Epithelial cell of esophagus (primary cell): ENCODE results near the gene ERGIC2.

Experiments
- DNase-seq: peaks from one replicate; pipeline ENCODE4 v3.0.0; 2010; ENCODE audit warnings: low read depth
- H3K4me3 ChIP-seq: 2 replicates; pipeline ENCODE4 v1.5.1; 2011; ENCODE audit warnings: mild to moderate bottlenecking, low read length, control low read depth
- TF ChIP-seq, protein P1 (sequence below): IDR thresholded peaks from 2 replicates; pipeline ENCODE4 v1.5.1; 2011; ENCODE audit warnings: low read depth, mild to moderate bottlenecking, low read length, control low read depth, inconsistent platforms; ENCODE audit not compliant: insufficient read depth; ENCODE audit errors: missing control alignments

The ERGIC2 gene, protein sequence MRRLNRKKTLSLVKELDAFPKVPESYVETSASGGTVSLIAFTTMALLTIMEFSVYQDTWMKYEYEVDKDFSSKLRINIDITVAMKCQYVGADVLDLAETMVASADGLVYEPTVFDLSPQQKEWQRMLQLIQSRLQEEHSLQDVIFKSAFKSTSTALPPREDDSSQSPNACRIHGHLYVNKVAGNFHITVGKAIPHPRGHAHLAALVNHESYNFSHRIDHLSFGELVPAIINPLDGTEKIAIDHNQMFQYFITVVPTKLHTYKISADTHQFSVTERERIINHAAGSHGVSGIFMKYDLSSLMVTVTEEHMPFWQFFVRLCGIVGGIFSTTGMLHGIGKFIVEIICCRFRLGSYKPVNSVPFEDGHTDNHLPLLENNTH

DNA sequence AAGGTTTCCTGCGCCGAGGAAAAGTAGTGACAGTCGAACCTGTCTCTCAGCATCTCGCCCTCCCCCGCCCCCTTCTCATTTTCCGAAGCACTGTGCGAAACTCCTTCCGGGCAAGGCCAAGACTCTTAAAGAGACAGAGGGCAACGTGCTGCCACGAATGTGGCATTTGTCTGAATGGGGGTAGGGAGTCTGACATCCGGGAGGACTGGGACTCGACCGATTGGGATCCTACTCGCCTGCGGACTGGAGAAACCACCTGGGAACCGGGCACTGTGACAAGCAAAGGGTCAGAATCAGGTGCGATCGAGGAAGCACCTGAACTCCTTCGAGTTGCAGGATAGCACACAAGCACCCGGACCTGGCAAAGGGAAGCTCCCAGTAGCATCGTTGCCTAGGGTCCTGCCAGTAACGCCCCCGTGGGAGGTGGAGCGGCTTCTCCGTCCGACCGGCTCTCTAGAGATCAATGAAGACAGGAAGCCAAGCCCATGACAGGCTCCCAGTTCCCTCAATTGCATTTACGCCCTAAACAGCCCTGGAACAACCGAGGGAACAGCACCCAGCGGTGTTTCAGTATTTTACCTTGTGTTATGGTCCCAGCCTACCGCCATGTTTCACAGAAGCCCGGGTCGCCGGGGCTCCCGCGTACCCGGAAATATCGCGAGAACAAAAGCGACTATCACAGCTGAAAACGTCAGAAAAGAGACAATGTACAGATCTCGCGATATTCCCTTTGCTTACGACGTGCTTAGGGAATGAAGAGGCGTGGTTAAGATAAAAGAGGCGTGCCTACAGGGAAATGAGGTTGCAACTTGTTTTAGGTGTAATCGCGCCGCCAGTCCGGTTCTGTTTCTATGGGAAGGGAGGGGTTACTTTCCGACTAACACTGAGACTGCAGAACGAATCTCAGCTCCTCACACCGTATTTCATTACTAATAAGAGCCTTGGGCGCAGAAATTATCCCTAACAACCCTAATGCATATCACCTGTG, at the start of gene ERGIC2:
Gene ERGIC2 (minus strand): TSS at position 637 of the 988 bp plus-strand sequence. CDS start 9,539 bp downstream, outside the sequence.
- DNase-seq = peak; percentile 99
- TF ChIP-seq, protein P1, sequence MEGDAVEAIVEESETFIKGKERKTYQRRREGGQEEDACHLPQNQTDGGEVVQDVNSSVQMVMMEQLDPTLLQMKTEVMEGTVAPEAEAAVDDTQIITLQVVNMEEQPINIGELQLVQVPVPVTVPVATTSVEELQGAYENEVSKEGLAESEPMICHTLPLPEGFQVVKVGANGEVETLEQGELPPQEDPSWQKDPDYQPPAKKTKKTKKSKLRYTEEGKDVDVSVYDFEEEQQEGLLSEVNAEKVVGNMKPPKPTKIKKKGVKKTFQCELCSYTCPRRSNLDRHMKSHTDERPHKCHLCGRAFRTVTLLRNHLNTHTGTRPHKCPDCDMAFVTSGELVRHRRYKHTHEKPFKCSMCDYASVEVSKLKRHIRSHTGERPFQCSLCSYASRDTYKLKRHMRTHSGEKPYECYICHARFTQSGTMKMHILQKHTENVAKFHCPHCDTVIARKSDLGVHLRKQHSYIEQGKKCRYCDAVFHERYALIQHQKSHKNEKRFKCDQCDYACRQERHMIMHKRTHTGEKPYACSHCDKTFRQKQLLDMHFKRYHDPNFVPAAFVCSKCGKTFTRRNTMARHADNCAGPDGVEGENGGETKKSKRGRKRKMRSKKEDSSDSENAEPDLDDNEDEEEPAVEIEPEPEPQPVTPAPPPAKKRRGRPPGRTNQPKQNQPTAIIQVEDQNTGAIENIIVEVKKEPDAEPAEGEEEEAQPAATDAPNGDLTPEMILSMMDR = no peak
- peak within 1 kb of the TSS; percentile 100 for H3K4me3 ChIP-seq

DNA sequence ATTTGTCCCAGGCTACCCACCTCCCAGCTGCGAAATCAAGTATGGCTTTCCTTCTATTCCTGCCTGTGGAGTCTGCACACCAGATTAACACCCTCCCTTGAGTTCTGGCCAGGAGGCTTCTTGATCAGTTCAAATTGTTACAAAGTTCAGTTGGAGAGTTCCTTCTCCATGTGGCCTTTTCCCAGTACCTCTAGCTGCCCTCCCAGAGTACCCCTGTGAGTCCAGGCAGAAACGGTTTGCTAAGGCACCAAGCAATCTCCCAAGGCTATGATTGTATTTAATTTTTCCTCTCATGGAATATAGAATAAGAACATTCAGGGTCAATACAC, 49.7 kb upstream of the ERGIC2 start:
- TF ChIP-seq, protein P1 = no peak
- no peak for DNase-seq
- H3K4me3 ChIP-seq = no peak overlapping the region

DNA sequence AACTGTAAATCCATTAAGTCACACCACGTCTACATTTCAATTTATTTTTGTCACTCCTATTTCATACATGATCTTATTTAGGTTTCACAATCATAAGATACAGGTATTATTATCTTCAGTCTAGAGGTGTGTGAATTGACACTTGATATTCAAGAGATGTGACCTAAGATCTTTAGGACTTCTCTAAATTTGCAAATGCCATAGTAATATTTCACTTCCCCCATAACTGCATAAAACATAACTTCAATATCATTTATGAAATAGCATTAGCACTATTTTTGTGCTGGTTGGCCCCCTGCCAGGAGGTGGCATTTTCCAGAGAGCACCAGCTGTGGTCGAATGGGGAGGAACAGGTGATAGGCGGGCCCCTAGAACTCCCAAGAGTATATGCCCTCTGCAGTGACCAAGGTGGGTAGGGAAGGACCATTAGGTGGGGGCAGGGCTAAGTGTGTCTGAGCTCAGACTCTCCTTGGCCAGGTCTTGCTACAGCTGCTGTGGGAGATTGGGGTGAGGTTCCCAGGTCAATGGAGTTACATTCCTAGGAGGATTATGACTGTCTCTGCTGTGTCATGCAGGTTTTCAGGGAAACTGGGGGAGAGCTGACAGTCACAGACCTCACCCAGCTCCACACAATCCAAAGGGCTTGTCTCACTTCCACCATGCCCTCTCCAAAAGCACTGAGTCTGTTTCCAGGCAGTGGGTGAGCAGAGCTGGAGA, 49.2 kb upstream of the ERGIC2 start:
- TF ChIP-seq, protein P1 = no peak
- peak; percentile 92 for DNase-seq
- no peak overlapping the region for H3K4me3 ChIP-seq

DNA sequence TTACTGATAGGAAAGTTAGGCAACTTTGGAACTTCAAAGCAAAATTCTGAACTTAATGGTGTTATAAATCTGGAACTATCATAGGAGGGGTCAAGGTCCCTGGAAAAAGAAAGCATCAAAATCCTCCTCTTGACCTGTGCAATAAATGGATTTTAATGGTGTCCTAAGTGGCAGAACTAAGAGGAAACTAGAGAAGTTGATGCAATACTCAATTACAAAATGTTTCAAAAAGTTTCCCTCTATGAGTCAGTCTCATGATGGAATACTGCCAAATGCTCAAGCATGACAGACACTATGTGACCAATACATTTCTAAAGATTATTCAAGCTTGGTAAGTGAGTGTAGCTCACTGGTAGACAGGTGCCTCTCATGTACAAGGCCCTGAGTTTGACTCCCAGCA, 47.7 kb upstream of the ERGIC2 start:
- no peak overlapping the region for H3K4me3 ChIP-seq
- peak; percentile 95 for DNase-seq
- TF ChIP-seq, protein P1 = no peak

DNA sequence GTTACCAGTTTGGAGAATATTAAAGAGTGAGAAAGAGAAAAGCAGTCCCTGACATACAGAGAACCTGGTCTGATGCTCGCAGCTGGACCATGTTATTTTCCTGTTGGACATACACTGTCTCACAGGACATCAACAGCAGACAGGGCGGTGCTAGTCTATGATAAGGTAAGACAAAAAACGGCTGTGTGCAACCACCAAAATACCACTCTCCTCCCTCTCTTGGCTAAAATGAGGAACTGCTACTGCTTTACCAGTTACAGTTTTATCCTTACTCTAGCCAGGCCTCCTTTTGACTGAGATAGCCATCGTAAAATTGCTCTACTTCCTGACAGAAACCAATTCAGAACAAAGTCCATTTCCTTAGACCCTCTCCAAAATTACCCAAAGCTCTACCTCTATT, 47.0 kb upstream of the ERGIC2 start:
- TF ChIP-seq, protein P1 = peak; percentile 10
- DNase-seq = no peak

DNA sequence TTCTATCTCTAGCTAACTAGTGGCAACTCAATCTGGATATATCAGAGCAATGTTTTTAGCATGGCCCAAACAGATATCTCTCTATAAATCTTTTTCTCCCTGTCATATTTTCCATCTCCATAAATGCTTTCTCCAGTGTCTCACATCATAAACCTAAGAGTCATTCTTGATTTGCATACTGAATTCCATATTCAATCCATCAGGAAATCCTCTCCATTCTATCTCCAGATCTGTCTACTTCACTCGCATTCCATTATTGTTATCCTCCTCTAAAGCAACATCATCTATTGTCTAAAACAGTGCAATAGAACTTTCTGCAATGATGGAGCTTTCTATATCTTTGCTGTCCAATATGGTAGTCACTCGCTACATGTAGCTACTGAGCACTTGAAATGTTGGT, 45.5 kb upstream of the ERGIC2 start:
- no peak for DNase-seq
- H3K4me3 ChIP-seq = no peak overlapping the region
- TF ChIP-seq, protein P1 = no peak

More for the DNA sequence above, 47.0 kb upstream of the ERGIC2 start:
- no peak overlapping the region for H3K4me3 ChIP-seq
